Immature natural killer cell (primary cell): Measurements from ENCODE around the gene POLDIP3. TPM values are rescaled to one million over a fixed set of nuclear protein-coding genes. Genes with fewer than 3 reads are reported as not detected.

Experiments
- DNase-seq, 3 donors: peaks; one replicate each; pipeline ENCODE4 v3.0.0; 2022; ENCODE audit warnings: mixed read lengths in 1 of 3
- H3K27ac Mint-ChIP-seq, 6 donors: one replicate each; pipeline ENCODE4 v1.8.0; 2020; ENCODE audit warnings: mixed read lengths in 6 of 6, mild to moderate bottlenecking in 5 of 6, inconsistent platforms in 4 of 6, moderate library complexity in 3 of 6
- H3K27me3 Mint-ChIP-seq, 3 donors: one replicate each; pipeline ENCODE4 v1.8.0; 2020 to 2021; ENCODE audit warnings: low read depth in 3 of 3, mild to moderate bottlenecking in 3 of 3, mixed read lengths in 3 of 3, moderate library complexity in 3 of 3, inconsistent platforms in 1 of 3
- H3K36me3 Mint-ChIP-seq, 3 donors: one replicate each; pipeline ENCODE4 v1.8.0; 2020; ENCODE audit warnings: mixed read lengths in 3 of 3, inconsistent platforms in 2 of 3, mild to moderate bottlenecking in 2 of 3
- H3K4me1 Mint-ChIP-seq, 2 donors: one replicate each; pipeline ENCODE4 v1.8.0; 2020; ENCODE audit warnings: inconsistent platforms in 2 of 2, mild to moderate bottlenecking in 2 of 2, mixed read lengths in 2 of 2, moderate library complexity in 1 of 2
- H3K4me3 Mint-ChIP-seq, 5 donors: one replicate each; pipeline ENCODE4 v1.8.0; 2020; ENCODE audit warnings: mild to moderate bottlenecking in 5 of 5, mixed read lengths in 5 of 5, inconsistent platforms in 3 of 5, moderate library complexity in 3 of 5
- H3K9me3 Mint-ChIP-seq, 6 donors: one replicate each; pipeline ENCODE4 v1.8.0; 2020; ENCODE audit warnings: mild to moderate bottlenecking in 6 of 6, mixed read lengths in 6 of 6, inconsistent platforms in 4 of 6, moderate library complexity in 3 of 6
- polyA plus RNA-seq, 3 donors: library from polyadenylated mRNA; unstranded; fragments of 300-500 nt; fragmentation: Illumina TruSeq; gene quantifications; one replicate each; pipeline ENCODE4 v1.2.3, GENCODE V29; 2021

The POLDIP3 gene, protein sequence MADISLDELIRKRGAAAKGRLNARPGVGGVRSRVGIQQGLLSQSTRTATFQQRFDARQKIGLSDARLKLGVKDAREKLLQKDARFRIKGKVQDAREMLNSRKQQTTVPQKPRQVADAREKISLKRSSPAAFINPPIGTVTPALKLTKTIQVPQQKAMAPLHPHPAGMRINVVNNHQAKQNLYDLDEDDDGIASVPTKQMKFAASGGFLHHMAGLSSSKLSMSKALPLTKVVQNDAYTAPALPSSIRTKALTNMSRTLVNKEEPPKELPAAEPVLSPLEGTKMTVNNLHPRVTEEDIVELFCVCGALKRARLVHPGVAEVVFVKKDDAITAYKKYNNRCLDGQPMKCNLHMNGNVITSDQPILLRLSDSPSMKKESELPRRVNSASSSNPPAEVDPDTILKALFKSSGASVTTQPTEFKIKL
- polyA plus RNA-seq, result 10 to 100 TPM; 54.4 to 77.2 (median 73.6) TPM

- peaks cover 13 to 24% (median 16%) of the 10 kb centered on the region in 3 donors for H3K27me3 Mint-ChIP-seq
- DNase-seq, result peak; percentile 98 to 99 (median 99)
- H3K9me3 Mint-ChIP-seq, result no peaks in the 10 kb centered on the region
- peak within 1 kb of the TSS; percentile 99 to 100 (median 100) for H3K27ac Mint-ChIP-seq
- no peaks in the 10 kb centered on the region for H3K36me3 Mint-ChIP-seq
- peak within 1 kb of the TSS; percentile 92 to 97 (median 96) for H3K4me3 Mint-ChIP-seq
- H3K4me1 Mint-ChIP-seq, result peaks cover 53 to 56% of the 10 kb centered on the region in 2 donors
Observed at GRCh38 chr22:42614312-42615091, at the start of gene POLDIP3. POLDIP3 (minus strand) TSS chr22:42614883; CDS start chr22:42614857, 26 bp downstream.

GRCh38 chr22:42661985-42662831 lies 47.5 kb upstream of the POLDIP3 start:
- Mint-ChIP-seq H3K27me3 (peaks cover 0 to 6% (median 0%) of the 10 kb centered on the region in 3 donors), H3K4me1 (no peaks in the 10 kb centered on the region), H3K36me3 (no peaks in the 10 kb centered on the region), H3K9me3 (no peaks in the 10 kb centered on the region), H3K27ac (no peak overlapping the region), H3K4me3 (peak overlapping the region; percentile 46 to 70 (median 60))
- peak; percentile 74 to 76 (median 75) for DNase-seq

DNA sequence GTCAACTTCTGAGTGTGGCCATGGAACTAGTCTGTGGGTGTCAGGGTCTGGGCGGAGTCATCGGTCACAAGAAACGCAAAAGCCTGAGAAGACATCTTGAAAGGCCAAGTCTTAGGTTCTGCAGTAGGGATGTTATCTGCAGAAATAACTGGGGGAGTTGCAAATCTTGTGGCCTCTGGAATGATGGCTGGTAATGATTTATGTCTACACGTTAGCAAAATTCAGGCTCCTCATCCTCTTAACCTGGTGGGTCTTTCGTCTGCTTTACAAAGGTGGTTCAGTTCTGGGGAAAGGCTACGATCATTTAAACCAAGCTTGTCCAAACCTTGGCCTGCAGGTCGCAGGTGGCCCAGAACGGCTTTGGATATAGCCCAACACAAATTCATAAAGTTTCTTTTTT lies 41.9 kb upstream of the POLDIP3 start:
- H3K4me1 Mint-ChIP-seq, result no peaks in the 10 kb centered on the region
- no peak overlapping the region for H3K4me3 Mint-ChIP-seq

DNA sequence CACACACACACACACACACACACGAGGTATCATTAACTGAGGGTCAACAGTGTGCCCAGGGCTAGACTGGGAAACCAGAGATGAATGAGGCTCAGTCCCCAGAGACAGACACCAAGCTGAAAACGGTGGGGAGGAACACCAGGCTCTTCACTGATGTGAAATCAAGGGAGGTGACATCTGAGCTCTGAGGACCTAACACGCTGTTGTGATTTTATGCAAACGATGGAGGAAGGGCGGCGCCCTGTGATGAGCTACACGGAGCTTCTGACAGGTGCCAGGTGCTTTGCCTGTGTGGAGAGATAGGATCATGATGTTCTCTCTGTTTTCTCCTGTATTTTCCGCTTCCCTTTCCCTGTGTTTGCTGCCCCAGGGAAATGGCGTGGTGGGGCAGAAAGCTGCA lies 41.0 kb upstream of the POLDIP3 start:
- no peak overlapping the region for H3K27ac Mint-ChIP-seq
- no peaks in the 10 kb centered on the region for H3K36me3 Mint-ChIP-seq
- H3K9me3 Mint-ChIP-seq, result no peaks in the 10 kb centered on the region

More for the DNA sequence above, 41.9 kb upstream of the POLDIP3 start:
- Mint-ChIP-seq H3K27me3 (peaks cover 0 to 3% (median 1%) of the 10 kb centered on the region in 3 donors), H3K9me3 (no peaks in the 10 kb centered on the region), H3K27ac (no peak overlapping the region), H3K36me3 (no peaks in the 10 kb centered on the region)
- no peak for DNase-seq

GRCh38 chr22:42654436-42655073 lies 39.9 kb upstream of the POLDIP3 start:
- Mint-ChIP-seq H3K4me3 (no peak overlapping the region), H3K4me1 (peaks cover 0 to 3% of the 10 kb centered on the region in 2 donors)
- no peak for DNase-seq

More for the DNA sequence above, 41.0 kb upstream of the POLDIP3 start:
- Mint-ChIP-seq H3K4me3 (no peak overlapping the region), H3K4me1 (no peaks in the 10 kb centered on the region), H3K27me3 (peaks cover 0 to 6% (median 6%) of the 10 kb centered on the region in 3 donors)
- no peak for DNase-seq

GRCh38 chr22:42653999-42654398 lies 39.3 kb upstream of the POLDIP3 start:
- DNase-seq, result no peak
- Mint-ChIP-seq H3K9me3 (no peaks in the 10 kb centered on the region), H3K27me3 (peaks cover 1 to 14% (median 6%) of the 10 kb centered on the region in 3 donors), H3K27ac (no peak overlapping the region), H3K4me1 (peaks cover 0 to 4% of the 10 kb centered on the region in 2 donors), H3K36me3 (no peaks in the 10 kb centered on the region), H3K4me3 (no peak overlapping the region)

More at GRCh38 chr22:42654436-42655073, 39.9 kb upstream of the POLDIP3 start:
- no peak overlapping the region for H3K27ac Mint-ChIP-seq
- no peaks in the 10 kb centered on the region for H3K9me3 Mint-ChIP-seq
- peaks cover 1 to 11% (median 6%) of the 10 kb centered on the region in 3 donors for H3K27me3 Mint-ChIP-seq
- H3K36me3 Mint-ChIP-seq, result no peaks in the 10 kb centered on the region

- DNase-seq, result no peak
- Mint-ChIP-seq H3K27me3 (peaks cover 5 to 20% (median 12%) of the 10 kb centered on the region in 3 donors), H3K4me3 (peak overlapping the region in 4 of 5 donors; percentile 7 to 88 (median 38)), H3K36me3 (no peaks in the 10 kb centered on the region), H3K9me3 (no peaks in the 10 kb centered on the region), H3K4me1 (peaks cover 16 to 22% of the 10 kb centered on the region in 2 donors), H3K27ac (peak overlapping the region in 2 of 6 donors; percentile 45 to 74)
Observed at GRCh38 chr22:42651134-42651533, 36.5 kb upstream of the POLDIP3 start.

- Mint-ChIP-seq H3K27me3 (peaks cover 5 to 20% (median 9%) of the 10 kb centered on the region in 3 donors), H3K4me1 (peaks cover 33 to 37% of the 10 kb centered on the region in 2 donors), H3K4me3 (peak within 1 kb of the TSS; percentile 92 to 100 (median 99)), H3K36me3 (no peaks in the 10 kb centered on the region), H3K9me3 (no peaks in the 10 kb centered on the region), H3K27ac (peak within 1 kb of the TSS; percentile 94 to 100 (median 99))
- DNase-seq, result peak; percentile 72 to 77 (median 76)
Observed at GRCh38 chr22:42649246-42650099, 34.8 kb upstream of the POLDIP3 start, which contains the start of gene CYB5R3. CYB5R3 (minus strand) TSS chr22:42649392; CDS start chr22:42649315, 77 bp downstream.

GRCh38 chr22:42648368-42649245 lies 33.9 kb upstream of the POLDIP3 start:
- peak overlapping the region; percentile 92 to 100 (median 99) for H3K4me3 Mint-ChIP-seq
- peaks cover 39 to 43% of the 10 kb centered on the region in 2 donors for H3K4me1 Mint-ChIP-seq
- H3K27me3 Mint-ChIP-seq, result peaks cover 5 to 20% (median 9%) of the 10 kb centered on the region in 3 donors
- no peaks in the 10 kb centered on the region for H3K36me3 Mint-ChIP-seq
- no peaks in the 10 kb centered on the region for H3K9me3 Mint-ChIP-seq
- peak; percentile 58 to 68 (median 67) for DNase-seq
- H3K27ac Mint-ChIP-seq, result peak overlapping the region; percentile 94 to 100 (median 99)

DNA sequence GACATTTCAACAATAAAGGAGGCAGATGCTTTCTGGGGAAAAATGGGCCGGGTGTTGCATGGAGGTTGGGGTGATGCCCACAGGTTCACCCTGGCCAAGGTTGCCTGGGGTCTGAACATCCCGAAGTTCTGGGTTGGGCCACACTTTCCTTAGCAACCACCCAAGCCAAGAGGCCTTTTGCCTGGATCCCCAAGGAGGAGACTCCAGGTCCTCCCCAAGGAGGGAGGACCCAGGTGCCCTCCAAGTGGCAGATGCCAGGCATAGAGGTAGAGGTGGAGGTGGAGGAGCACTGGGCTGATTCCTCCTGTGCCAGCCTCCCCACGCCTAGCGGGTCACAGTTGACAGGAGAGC lies 33.3 kb upstream of the POLDIP3 start:
- no peak for DNase-seq
- Mint-ChIP-seq H3K27me3 (peaks cover 5 to 20% (median 9%) of the 10 kb centered on the region in 3 donors), H3K36me3 (no peaks in the 10 kb centered on the region), H3K4me1 (peaks cover 39 to 43% of the 10 kb centered on the region in 2 donors), H3K9me3 (no peaks in the 10 kb centered on the region), H3K27ac (peak overlapping the region; percentile 81 to 100 (median 99)), H3K4me3 (peak overlapping the region; percentile 92 to 100 (median 99))
